Prostate gland (tissue), 2 donors: ENCODE data around the gene STPG3.

Source experiments
- POLR2A ChIP-seq: fragments of 450-650 bp; IDR thresholded peaks from one replicate; pipeline ENCODE4 v1.6.1; 2016; ENCODE audit warnings: antibody characterized with exemption, mild to moderate bottlenecking
- POLR2AphosphoS5 ChIP-seq: sonication (generic); formaldehyde crosslinking; IDR thresholded peaks from one replicate; pipeline ENCODE4 v1.6.1; 2017; ENCODE audit warnings: antibody characterized with exemption
- TF ChIP-seq, protein P1 (sequence below), 4 experiments: fragments of 200-600 bp in 2 of 4; fragments of 450-650 bp in 2 of 4; sonication (generic) in 2 of 4; IDR thresholded peaks; 1 replicate in 3 of 4; 2 replicates in 1 of 4; pipeline ENCODE4 v1.5.1; 2016 to 2019; ENCODE audit warnings: antibody characterized with exemption in 4 of 4, mild to moderate bottlenecking in 2 of 4, moderate library complexity in 2 of 4

DNA sequence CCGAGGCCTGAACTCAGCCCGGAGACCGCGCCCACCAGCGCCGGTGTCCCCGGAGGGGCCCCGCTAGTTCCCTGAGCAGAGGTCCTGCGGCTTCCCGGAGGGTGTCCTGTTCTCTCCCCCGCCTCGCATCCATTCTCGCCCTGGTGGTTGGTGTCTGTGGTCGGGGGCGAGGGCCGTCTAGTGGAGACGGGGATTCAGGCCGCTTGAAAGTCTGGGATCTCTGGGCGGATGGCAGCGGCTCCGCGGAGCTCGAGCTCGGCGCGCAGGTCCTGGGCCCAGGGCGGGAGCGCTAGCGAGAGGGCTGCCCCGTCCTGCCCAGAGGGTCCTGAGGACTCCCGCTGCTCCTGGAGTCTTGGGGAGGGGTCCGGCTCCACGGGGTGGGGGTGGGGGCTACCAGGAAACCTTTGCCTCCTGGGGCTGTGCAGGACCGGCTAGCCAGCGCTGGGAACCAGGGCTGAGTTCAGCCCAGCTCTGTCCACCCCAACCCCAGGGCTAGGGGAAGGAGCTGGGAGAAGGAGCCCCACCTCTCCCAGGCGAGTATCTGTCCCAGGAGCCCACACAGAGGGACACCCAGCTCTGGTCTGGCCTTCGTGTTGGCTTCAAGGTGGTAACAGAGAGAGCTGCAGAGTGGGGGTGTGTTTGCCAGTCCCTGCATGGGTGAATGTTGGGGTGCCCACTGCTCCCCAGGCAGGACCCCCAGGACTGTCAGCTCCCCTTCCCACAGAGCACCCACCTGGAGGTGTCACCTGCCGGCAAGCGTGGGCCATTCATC, 30.4 kb downstream of the STPG3 start:
- TF ChIP-seq POLR2A, result no peak
- TF ChIP-seq, protein P1, sequence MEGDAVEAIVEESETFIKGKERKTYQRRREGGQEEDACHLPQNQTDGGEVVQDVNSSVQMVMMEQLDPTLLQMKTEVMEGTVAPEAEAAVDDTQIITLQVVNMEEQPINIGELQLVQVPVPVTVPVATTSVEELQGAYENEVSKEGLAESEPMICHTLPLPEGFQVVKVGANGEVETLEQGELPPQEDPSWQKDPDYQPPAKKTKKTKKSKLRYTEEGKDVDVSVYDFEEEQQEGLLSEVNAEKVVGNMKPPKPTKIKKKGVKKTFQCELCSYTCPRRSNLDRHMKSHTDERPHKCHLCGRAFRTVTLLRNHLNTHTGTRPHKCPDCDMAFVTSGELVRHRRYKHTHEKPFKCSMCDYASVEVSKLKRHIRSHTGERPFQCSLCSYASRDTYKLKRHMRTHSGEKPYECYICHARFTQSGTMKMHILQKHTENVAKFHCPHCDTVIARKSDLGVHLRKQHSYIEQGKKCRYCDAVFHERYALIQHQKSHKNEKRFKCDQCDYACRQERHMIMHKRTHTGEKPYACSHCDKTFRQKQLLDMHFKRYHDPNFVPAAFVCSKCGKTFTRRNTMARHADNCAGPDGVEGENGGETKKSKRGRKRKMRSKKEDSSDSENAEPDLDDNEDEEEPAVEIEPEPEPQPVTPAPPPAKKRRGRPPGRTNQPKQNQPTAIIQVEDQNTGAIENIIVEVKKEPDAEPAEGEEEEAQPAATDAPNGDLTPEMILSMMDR (IDR thresholded peaks at IDR 0.05), result no peak
- TF ChIP-seq POLR2AphosphoS5, result no peak
